Activated CD4-positive, alpha-beta T cell treated with anti-CD3 and anti-CD28 coated beads, Interleukin-2, amount 50 U/mL, for 48 hours (primary cell): ENCODE results near the gene GYPC.
"Not testable (repeated sequence)": the region's sequence is repeated elsewhere in the genome, so short reads cannot be mapped to it uniquely, and the experiment has no call there.

ENCODE experiments used
- DNase-seq, 2 experiments: peaks; one replicate each; pipeline ENCODE4 v3.0.0-alpha.2; 2020

GYPC gene

GRCh38 chr2:126655500-126656430 is at the start of gene GYPC:
GYPC (plus strand) TSS chr2:126656158; CDS start chr2:126656264, 106 bp downstream.
- peak; percentile 64 to 70 for DNase-seq

- no peak for DNase-seq
Measured at GRCh38 chr2:126614524-126615227, 41.3 kb upstream of the GYPC start.

GRCh38 chr2:126616606-126617069 is 39.3 kb upstream of the GYPC start:
- DNase-seq = no peak

- DNase-seq = no peak
Measured at GRCh38 chr2:126620302-126620701, 35.7 kb upstream of the GYPC start.

GRCh38 chr2:126623000-126623399 is 33.0 kb upstream of the GYPC start:
- DNase-seq = no peak

GRCh38 chr2:126627643-126628042 is 28.3 kb upstream of the GYPC start:
- no peak for DNase-seq

- peak; percentile 26 to 35 for DNase-seq
Measured at GRCh38 chr2:126634273-126634861, 21.6 kb upstream of the GYPC start.

- DNase-seq = no peak
Measured at GRCh38 chr2:126635281-126635680, 20.7 kb upstream of the GYPC start.

GRCh38 chr2:126635736-126636135 is 20.2 kb upstream of the GYPC start:
- DNase-seq = no peak

GRCh38 chr2:126637386-126637785 is 18.6 kb upstream of the GYPC start:
- no peak for DNase-seq

- no peak for DNase-seq
Measured at GRCh38 chr2:126638746-126639145, 17.2 kb upstream of the GYPC start.

- DNase-seq = no peak
Measured at GRCh38 chr2:126639276-126639675, 16.7 kb upstream of the GYPC start.

GRCh38 chr2:126641294-126641693 is 14.7 kb upstream of the GYPC start:
- DNase-seq = not testable (repeated sequence)

GRCh38 chr2:126642031-126642430 is 13.9 kb upstream of the GYPC start:
- no peak for DNase-seq

GRCh38 chr2:126643431-126643830 is 12.5 kb upstream of the GYPC start:
- no peak for DNase-seq

GRCh38 chr2:126643972-126644371 is 12.0 kb upstream of the GYPC start:
- no peak for DNase-seq

GRCh38 chr2:126644630-126645191 is 11.2 kb upstream of the GYPC start:
- no peak for DNase-seq

GRCh38 chr2:126645211-126645618 is 10.7 kb upstream of the GYPC start:
- no peak for DNase-seq

- DNase-seq = no peak
Measured at GRCh38 chr2:126646026-126646425, 9.9 kb upstream of the GYPC start.

GRCh38 chr2:126647714-126648344 is 8.1 kb upstream of the GYPC start:
- DNase-seq = not testable (repeated sequence)

- not testable (repeated sequence) for DNase-seq
Measured at GRCh38 chr2:126648345-126648786, 7.6 kb upstream of the GYPC start.

GRCh38 chr2:126649101-126649500 is 6.9 kb upstream of the GYPC start:
- DNase-seq = no peak

GRCh38 chr2:126650994-126651393 is 5.0 kb upstream of the GYPC start:
- no peak for DNase-seq
